GM12892 (cell line): ENCODE measurements around the gene SUGCT.

ENCODE experiments used
- DNase-seq: peaks from one replicate; pipeline ENCODE4 v3.0.0; 2011; ENCODE audit not compliant: insufficient read length
- FAIRE-seq: peaks from 2 replicates; lab custom pipeline; 2011; peaks lifted over from hg19 to GRCh38; lab: Jason Lieb, UNC
- POLR2A ChIP-seq: IDR thresholded peaks from 2 replicates; pipeline ENCODE4 v1.6.1; 2011; ENCODE audit warnings: low read depth, low read length, control low read depth
- POLR2AphosphoS5 ChIP-seq: IDR thresholded peaks from 2 replicates; pipeline ENCODE4 v1.6.1; 2011; ENCODE audit warnings: low read depth, low read length, control low read depth
- TAF1 ChIP-seq: IDR thresholded peaks from 2 replicates; pipeline ENCODE4 v1.6.1; 2011; ENCODE audit warnings: low read depth, mild to moderate bottlenecking, control low read depth, low read length, borderline replicate concordance

Gene SUGCT

DNA sequence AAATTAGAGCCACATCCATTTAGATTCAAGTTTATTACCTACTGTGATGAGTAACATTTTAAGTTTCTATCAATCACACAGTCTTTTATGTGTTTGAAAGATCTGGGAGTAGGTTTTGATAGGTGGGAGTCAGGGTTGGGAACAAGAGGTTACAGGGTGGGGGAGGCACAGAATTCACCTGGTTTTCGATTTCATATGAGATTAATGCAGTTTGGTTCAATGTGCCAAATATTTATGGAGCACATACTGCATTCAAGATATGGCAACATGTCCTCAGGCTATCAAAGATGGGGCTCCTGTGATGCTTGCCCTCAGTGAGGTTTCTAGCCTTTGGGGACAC is 564.1 kb downstream of the SUGCT start:
- TF ChIP-seq TAF1 (no peak), POLR2A (no peak), POLR2AphosphoS5 (no peak)
- DNase-seq = no peak
- FAIRE-seq = no peak

DNA sequence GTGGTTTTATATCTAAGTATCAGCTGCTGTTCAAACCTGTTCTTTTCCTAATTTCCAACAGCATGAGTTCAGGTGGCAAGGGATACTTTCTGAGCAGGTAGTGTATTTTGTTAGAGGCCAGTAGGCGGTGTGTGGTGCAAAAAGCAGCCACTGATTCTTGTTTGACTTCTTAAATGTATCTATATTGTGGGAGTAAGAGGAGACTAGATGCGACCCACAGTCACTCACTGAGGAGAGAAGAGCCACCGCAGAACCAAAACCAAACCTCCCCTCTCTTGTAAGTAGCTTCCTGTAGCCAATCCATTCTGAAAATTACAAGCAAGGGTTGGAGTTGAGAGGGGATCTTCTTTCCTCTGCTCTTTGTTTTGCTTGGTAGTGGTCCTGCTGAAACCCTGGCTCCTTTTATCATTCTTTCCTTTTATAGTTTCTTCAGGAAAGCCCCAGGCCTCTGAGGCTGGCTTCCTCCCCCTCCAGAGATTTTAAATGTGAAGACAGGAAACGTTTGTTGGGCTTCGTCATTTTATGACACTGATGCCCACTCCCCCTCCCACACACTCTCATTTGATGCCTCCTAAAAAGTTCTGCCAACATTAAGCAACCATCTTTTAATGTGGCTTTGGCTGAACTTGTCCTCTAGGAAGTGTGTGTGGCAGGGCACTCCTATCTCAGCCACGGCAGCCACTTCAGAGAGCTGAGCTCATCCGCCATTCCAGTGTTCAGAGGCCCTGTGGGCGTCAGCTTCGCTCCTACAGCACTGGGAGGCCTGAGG is 566.0 kb downstream of the SUGCT start:
- DNase-seq (no peak), FAIRE-seq (no peak)
- TF ChIP-seq POLR2AphosphoS5 (no peak), TAF1 (no peak), POLR2A (no peak)

DNA sequence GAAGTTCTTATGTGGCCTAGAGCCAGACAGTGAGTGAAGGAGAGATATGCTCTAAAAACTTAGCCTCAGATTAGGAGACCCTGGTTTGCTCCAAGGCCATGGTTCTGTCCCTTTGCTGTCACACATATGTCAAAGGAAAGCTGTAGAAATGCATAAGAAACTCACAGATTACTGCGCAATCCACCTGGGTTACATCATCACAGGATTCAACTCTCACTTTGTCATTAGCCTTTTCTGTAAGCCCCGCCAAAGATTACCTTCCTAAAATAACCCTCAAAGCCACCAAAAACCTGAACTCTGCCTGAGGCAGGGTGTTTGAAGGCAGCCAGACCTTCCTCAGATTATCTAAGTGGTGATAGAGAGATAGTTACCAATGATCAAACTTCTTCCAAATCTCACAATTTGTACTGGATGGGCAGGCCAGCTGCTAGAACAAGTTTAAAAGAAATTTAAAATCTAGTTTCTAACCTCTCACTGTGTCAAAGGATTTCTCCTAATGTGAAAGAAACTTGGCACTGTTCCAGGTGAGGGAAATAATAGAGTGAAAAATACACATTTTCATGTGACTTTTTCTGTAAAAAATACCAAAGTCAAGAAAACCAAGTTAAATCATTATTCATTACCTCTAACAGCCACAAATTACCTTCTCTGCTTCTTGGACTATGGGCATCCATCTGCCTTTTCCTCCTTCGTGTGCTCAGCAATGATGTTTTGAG is 567.2 kb downstream of the SUGCT start:
- no peak for DNase-seq
- no peak for FAIRE-seq
- TF ChIP-seq POLR2AphosphoS5 (no peak), POLR2A (no peak), TAF1 (no peak)

DNA sequence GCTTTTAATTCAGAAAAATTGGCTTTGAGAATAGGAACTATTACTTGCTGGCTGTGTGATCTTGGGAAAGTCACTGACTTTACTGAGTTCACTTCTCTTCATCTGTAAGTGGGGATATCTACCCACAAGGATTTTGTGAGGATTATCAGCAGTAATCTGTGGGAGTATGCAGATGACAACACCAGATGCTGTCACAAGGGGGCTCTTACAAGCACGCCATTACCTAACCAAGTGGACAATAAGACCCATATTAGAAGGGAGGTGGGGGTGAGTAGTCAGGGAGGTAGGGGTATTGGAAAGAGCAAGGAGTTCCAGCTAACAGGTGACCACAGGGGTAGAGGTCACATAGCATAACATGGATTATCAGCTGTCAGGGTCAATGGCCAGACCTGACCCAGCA is 569.4 kb downstream of the SUGCT start:
- DNase-seq (no peak), FAIRE-seq (no peak)
- TF ChIP-seq POLR2AphosphoS5 (no peak), TAF1 (no peak), POLR2A (no peak)

DNA sequence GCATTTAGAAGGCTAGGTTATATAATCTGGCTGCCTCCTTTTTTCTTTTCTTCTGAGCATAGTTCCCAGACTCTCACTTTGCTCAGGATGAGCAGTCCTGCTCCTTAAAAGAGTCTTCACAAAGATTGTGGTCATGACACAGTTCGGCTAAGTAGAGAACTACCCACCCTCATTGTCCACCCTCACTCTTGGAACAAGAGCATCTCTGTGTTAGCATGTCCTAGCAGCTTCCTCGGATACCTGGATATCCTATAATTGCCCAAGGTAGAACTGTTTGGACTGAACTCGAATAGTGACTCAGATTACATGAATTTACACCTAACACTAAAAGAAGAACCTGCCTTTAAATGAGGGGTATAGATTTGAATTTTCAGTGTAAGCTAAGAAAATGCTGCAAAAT is 572.0 kb downstream of the SUGCT start:
- TF ChIP-seq POLR2AphosphoS5 (no peak), TAF1 (no peak), POLR2A (no peak)
- FAIRE-seq = no peak
- DNase-seq = no peak

DNA sequence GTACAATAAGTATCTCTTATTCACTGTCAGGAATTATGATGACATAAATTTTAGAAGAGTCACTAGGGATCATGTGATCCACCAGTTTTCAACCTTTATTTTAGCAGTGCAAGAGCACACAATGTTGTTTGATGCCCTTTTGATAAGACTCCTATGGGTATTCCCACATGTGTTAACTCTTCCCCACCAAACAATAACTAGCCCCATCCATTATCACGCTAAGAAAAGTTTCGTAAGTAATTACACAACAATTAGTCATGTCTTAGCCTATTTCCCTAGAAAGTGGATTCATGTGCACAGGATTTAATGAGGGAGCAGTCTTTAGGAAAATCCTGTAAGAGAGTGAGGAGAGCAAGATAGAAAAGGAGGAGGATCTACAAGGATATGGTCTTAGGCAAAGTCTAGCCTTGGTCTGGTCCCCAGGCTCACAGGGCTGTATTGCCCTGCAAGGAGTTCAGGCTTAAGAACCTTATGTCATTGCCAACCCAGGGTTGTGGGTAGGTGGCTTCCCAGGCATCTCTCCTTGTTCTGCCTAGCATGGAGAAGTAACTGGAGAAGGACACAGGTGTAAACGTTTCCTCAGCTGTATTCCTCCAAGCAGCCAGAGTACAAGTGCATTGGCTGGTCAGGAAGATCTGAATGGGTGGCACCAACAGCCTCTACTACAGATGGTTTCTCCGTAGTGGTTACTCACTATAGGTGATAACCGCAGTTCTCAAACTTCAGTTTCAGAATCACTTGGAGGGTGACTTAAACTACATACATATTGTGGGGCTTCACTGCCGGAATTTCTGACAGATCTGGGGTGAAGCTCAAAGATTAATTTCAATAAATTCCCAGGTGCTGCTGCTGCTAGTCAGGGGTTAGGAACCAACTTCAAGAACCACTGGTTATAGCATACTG is 574.5 kb downstream of the SUGCT start:
- TF ChIP-seq POLR2A = no peak
- no peak for TF ChIP-seq TAF1
- TF ChIP-seq POLR2AphosphoS5 = no peak
- DNase-seq (no peak), FAIRE-seq (no peak)

DNA sequence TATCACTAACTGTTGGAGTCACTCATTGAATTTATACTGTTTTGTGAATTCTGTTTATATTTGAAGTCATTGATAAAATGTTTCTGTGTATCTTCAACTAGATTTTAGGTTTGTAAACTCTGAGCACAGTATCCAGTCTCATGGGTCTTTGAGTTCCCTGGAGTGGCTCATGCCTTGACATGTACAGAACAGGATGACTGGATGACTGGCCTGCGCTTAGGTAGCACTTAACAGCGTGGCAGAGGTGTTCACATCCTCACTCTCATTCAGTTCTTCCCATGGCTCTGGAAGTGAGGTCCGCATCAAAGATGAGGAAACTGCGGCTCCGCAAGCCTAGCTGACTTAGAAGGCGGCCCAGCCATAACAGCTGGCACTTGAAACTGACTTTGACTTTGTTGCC is 576.9 kb downstream of the SUGCT start:
- TF ChIP-seq TAF1 (no peak), POLR2A (no peak), POLR2AphosphoS5 (no peak)
- no peak for DNase-seq
- no peak for FAIRE-seq

DNA sequence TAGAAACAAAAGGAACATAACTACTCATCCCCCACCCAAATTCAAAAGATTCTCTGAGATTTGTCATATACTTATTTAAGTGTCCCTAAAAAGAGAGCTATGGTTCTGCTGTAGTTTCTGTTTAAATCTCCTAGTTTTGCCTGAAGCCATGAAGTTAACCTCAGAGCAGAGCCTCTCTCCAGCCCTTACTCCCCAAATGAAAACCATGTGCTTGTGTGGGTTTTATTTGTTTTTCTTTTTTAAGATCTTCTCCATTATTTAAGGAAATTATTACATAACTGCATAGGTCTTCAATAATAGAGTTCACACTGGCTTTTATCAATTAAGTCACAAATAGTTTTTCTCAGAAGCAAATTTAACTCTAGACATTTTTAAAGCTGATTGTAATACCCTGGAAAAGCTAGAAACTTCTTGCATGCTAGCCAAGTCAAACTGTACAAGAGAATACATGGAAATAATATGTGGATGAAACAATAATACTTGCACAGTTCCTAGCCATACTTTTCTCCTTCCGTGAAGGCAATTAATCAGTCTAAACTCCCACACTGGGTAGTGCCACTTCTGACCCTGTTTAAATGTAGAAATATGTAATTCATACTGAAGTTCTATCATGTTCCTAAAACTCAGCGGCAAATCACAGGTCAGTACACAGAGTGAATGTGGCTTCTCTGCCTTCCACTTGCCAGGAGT is 579.7 kb downstream of the SUGCT start:
- TF ChIP-seq POLR2AphosphoS5 = no peak
- TF ChIP-seq POLR2A = no peak
- TF ChIP-seq TAF1 = no peak
- DNase-seq (no peak), FAIRE-seq (no peak)

DNA sequence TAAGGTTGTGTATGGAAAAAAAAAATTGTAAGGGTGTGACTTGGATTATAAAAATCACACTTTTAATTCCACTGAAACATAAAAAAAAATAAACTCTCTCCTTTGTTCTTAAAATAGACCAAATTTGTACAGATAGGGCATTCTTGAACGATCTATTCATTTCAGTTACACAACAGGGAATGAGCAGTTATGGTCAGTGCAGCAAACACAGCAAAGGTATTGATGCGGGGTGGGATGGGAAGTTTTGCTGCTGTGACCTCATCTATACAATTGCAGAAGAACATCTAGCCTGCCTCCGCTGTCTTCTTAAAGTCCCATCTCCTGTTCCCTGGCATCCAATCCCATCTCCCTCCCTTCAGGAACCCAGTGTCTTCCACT is 580.2 kb downstream of the SUGCT start:
- FAIRE-seq = no peak
- no peak for DNase-seq
- no peak for TF ChIP-seq POLR2A
- TF ChIP-seq TAF1 = no peak
- TF ChIP-seq POLR2AphosphoS5 = no peak

DNA sequence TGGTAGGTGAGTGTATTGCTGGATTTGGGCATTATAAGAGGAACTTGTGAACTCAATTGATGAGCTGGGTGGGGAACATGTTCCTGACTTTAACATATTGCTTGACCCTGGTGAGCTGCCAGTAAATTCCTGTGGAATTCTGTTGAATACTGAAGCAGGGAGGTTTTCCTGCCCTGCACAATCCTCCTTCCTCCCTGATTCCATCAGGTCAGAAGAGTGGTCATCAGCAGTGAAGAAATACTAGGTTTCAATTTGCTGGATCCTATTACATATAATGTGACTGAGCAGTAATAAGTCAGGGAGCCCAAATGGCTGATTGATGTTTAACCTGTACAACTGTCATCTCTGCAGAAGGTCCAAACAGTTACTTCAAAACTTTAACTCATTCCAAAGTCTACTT is 581.2 kb downstream of the SUGCT start:
- DNase-seq = no peak
- FAIRE-seq = no peak

DNA sequence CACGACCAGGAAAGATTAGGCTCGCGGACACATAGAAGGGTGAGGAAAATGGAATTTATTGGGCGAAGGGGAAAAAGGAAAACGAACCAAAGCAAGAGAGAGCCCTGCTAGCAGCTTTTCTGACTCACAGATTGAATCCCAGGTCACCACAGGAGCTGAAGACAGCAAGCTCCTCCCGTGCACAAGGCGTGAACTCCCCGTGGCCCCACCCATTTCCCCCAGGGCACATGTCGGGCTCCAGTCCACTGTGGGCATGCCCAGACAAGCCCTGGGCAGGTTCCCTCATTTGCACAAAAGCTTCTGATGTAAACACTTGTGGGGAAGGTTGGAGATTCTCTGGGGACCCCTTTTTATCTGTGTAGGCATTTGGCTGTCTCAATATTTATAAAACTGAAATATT is 582.4 kb downstream of the SUGCT start:
- FAIRE-seq = peak; percentile 71

More for the DNA sequence above, 581.2 kb downstream of the SUGCT start:
- TF ChIP-seq POLR2A = no peak
- TF ChIP-seq TAF1 = no peak
- TF ChIP-seq POLR2AphosphoS5 = no peak

More for the DNA sequence above, 582.4 kb downstream of the SUGCT start:
- no peak for DNase-seq
- TF ChIP-seq POLR2A (no peak), POLR2AphosphoS5 (no peak), TAF1 (no peak)
